ENCODE results near the gene ACY1.
A peak's percentile ranks its signal among the peaks of the same experiment; 100 is the strongest.

The ACY1 gene

GRCh38 chr3:51995346-51996163, 12.2 kb downstream of the ACY1 start, which contains the start of gene RPL29 (continued):
- TF ChIP-seq AEBP2 (tag by site-specific recombination; IDR thresholded peaks at IDR 0.05; ENCODE audit: borderline replicate concordance) (no peak), ZNF239 (tag by site-specific recombination; IDR thresholded peaks at IDR 0.05) (peak; percentile 86; the same call in 1 of the 2 replicates), ZBTB6 (tag by site-specific recombination; IDR thresholded peaks at IDR 0.05) (0 out of 2 replicates have a peak, but pooled peaks have one; percentile 42), ZNF366 (tag by site-specific recombination; conservative IDR thresholded peaks at IDR 0.05) (no peak), ZBTB21 (tag by site-specific recombination; IDR thresholded peaks at IDR 0.05) (peak; percentile 65), ZNF416 (tag by site-specific recombination; IDR thresholded peaks at IDR 0.05) (no peak), ZNF292 (tag by site-specific recombination; IDR thresholded peaks at IDR 0.05; ENCODE audit: borderline replicate concordance, low read depth) (no peak), ZNF311 (tag by site-specific recombination; IDR thresholded peaks at IDR 0.05; ENCODE audit: borderline replicate concordance) (no peak), PBX3 (CRISPR knock-in tag; IDR thresholded peaks at IDR 0.05) (no peak), ZNF48 (tag by site-specific recombination; IDR thresholded peaks at IDR 0.05) (no peak), ZNF132 (tag by site-specific recombination; IDR thresholded peaks at IDR 0.05; ENCODE audit: borderline replicate concordance) (no peak), ZNF571 (tag by site-specific recombination; IDR thresholded peaks at IDR 0.05) (no peak), ZNF837 (tag by site-specific recombination; IDR thresholded peaks at IDR 0.05) (no peak), ZNF138 (tag by site-specific recombination; IDR thresholded peaks at IDR 0.05; ENCODE audit: borderline replicate concordance) (no peak), ZNF660 (tag by site-specific recombination; IDR thresholded peaks at IDR 0.05) (peak; percentile 97), ZNF2 (tag by site-specific recombination; IDR thresholded peaks at IDR 0.05) (peak; percentile 94), ZNF169 (tag by site-specific recombination; IDR thresholded peaks at IDR 0.05) (no peak), ZNF707 (tag by site-specific recombination; IDR thresholded peaks at IDR 0.05) (no peak), ZNF16 (tag by site-specific recombination; IDR thresholded peaks at IDR 0.05; ENCODE audit: low read depth) (no peak), ZNF830 (tag by site-specific recombination; IDR thresholded peaks at IDR 0.05; ENCODE audit: low read depth) (no peak), ZFHX2 (tag by site-specific recombination; conservative IDR thresholded peaks at IDR 0.05) (peak; percentile 51), BCL11B (tag by site-specific recombination; IDR thresholded peaks at IDR 0.05; ENCODE audit: low read depth) (no peak), ZNF558 (tag by site-specific recombination; IDR thresholded peaks at IDR 0.05) (no peak), ZFP41 (tag by site-specific recombination; IDR thresholded peaks at IDR 0.05; ENCODE audit: borderline replicate concordance) (no peak), ZBTB49 (tag by site-specific recombination; IDR thresholded peaks at IDR 0.05; ENCODE audit: low read depth) (no peak), ZNF391 (tag by site-specific recombination; IDR thresholded peaks at IDR 0.05; ENCODE audit: borderline replicate concordance, low read depth) (peak; percentile 83; the same call in 1 of the 2 replicates), PRDM2 (tag by site-specific recombination; IDR thresholded peaks at IDR 0.05; ENCODE audit: borderline replicate concordance) (no peak), ZNF155 (tag by site-specific recombination; IDR thresholded peaks at IDR 0.05) (no peak)

Measured in HEK293 (cell line).